HG03135 (cell line): ENCODE data around the gene TRIM50.
"Not testable (repeated sequence)": the region's sequence is repeated elsewhere in the genome, so short reads cannot be mapped to it uniquely, and the experiment has no call there.

Experiments used
- ATAC-seq: cut with Tn5 transposase; IDR thresholded peaks from one replicate; pipeline ENCODE4 v1.9.1; 2021; ENCODE audit warnings: mild to moderate bottlenecking, moderate library complexity; ENCODE audit not compliant: unreplicated experiment

The TRIM50 gene

GRCh38 chr7:73316521-73316920 is 11.4 kb downstream of the TRIM50 start:
- no peak for ATAC-seq

GRCh38 chr7:73314271-73314670 is 13.6 kb downstream of the TRIM50 start:
- ATAC-seq: no peak

- ATAC-seq: no peak
These were observed 14.4 kb downstream of the TRIM50 start for GRCh38 chr7:73313521-73313906.

- no peak for ATAC-seq
These were observed 14.9 kb downstream of the TRIM50 start for GRCh38 chr7:73312831-73313520.

GRCh38 chr7:73311421-73311820 is 16.5 kb downstream of the TRIM50 start:
- not testable (repeated sequence) for ATAC-seq

- ATAC-seq: peak; percentile 91
These were observed 19.1 kb downstream of the TRIM50 start, which contains the start of gene NSUN5 for GRCh38 chr7:73308665-73309214. NSUN5 (minus strand) TSS chr7:73308826; CDS start chr7:73308790, 36 bp downstream.

GRCh38 chr7:73308074-73308664 is 19.7 kb downstream of the TRIM50 start:
- ATAC-seq: peak; percentile 33

GRCh38 chr7:73307436-73307835 is 20.4 kb downstream of the TRIM50 start:
- no peak for ATAC-seq

GRCh38 chr7:73304612-73305387 is 23.1 kb downstream of the TRIM50 start:
- ATAC-seq: not testable (repeated sequence)

- ATAC-seq: no peak
These were observed 23.8 kb downstream of the TRIM50 start for GRCh38 chr7:73304071-73304470.

GRCh38 chr7:73303546-73303945 is 24.3 kb downstream of the TRIM50 start:
- ATAC-seq: no peak

GRCh38 chr7:73302846-73303245 is 25.0 kb downstream of the TRIM50 start:
- ATAC-seq: not testable (repeated sequence)

- ATAC-seq: not testable (repeated sequence)
These were observed 26.8 kb downstream of the TRIM50 start for GRCh38 chr7:73301108-73301507.

GRCh38 chr7:73299812-73300211 is 28.1 kb downstream of the TRIM50 start:
- ATAC-seq: not testable (repeated sequence)

GRCh38 chr7:73297706-73298105 is 30.2 kb downstream of the TRIM50 start:
- ATAC-seq: not testable (repeated sequence)

GRCh38 chr7:73297235-73297634 is 30.6 kb downstream of the TRIM50 start:
- ATAC-seq: not testable (repeated sequence)

- ATAC-seq: not testable (repeated sequence)
These were observed 50.7 kb downstream of the TRIM50 start for GRCh38 chr7:73277210-73277609.

GRCh38 chr7:73267813-73268212 is 60.1 kb downstream of the TRIM50 start:
- not testable (repeated sequence) for ATAC-seq

GRCh38 chr7:73266719-73267368 is 61.0 kb downstream of the TRIM50 start:
- peak; percentile 77 for ATAC-seq
